ENCODE data around the gene ANKLE2.

The ANKLE2 gene

GRCh38 chr12:132747395-132747794 lies 14.2 kb downstream of the ANKLE2 start:
- TF ChIP-seq BHLHE40 (IDR thresholded peaks at IDR 0.05; ENCODE audit: borderline replicate concordance) (no peak), ELF4 (IDR thresholded peaks at IDR 0.05) (no peak), ZNF384 (IDR thresholded peaks at IDR 0.05) (no peak), NFRKB (IDR thresholded peaks at IDR 0.05) (no peak), L3MBTL2 (conservative IDR thresholded peaks at IDR 0.05) (no peak), FOXK2 (IDR thresholded peaks at IDR 0.05) (no peak), SUZ12 (IDR thresholded peaks at IDR 0.05) (no peak), FOXM1 (IDR thresholded peaks at IDR 0.05; ENCODE audit: borderline replicate concordance) (no peak), TARDBP (IDR thresholded peaks at IDR 0.05) (no peak), CTBP1 (IDR thresholded peaks at IDR 0.05; ENCODE audit: borderline replicate concordance) (no peak), SP1 (IDR thresholded peaks at IDR 0.05) (no peak), LEF1 (IDR thresholded peaks at IDR 0.05; ENCODE audit: borderline replicate concordance) (no peak), PKNOX1 (IDR thresholded peaks at IDR 0.05) (no peak), FOXA1 (IDR thresholded peaks at IDR 0.05) (no peak), ARNT (IDR thresholded peaks at IDR 0.05) (no peak)
- ChIA-PET CTCF (no interaction called here), POLR2A (no interaction called here)
- no peak for DNase-seq (ENCODE audit: extremely low spot score)

- ChIA-PET CTCF (no interaction called here), POLR2A (no interaction called here)
Observed at GRCh38 chr12:132746613-132747012, 15.0 kb downstream of the ANKLE2 start.

GRCh38 chr12:132743831-132744230 lies 17.8 kb downstream of the ANKLE2 start:
- CTCF ChIA-PET = interaction anchor here (0.6 kb wide), 1 partner anchor 69 kb away, joined by 3 read pairs; no protein-coding TSS in a partner anchor

More at GRCh38 chr12:132746613-132747012, 15.0 kb downstream of the ANKLE2 start:
- TF ChIP-seq ARNT (IDR thresholded peaks at IDR 0.05) (no peak), L3MBTL2 (conservative IDR thresholded peaks at IDR 0.05) (no peak), PKNOX1 (IDR thresholded peaks at IDR 0.05) (no peak), HDGF (IDR thresholded peaks at IDR 0.05; ENCODE audit: borderline replicate concordance) (no peak), FOXK2 (IDR thresholded peaks at IDR 0.05) (no peak), FOXM1 (IDR thresholded peaks at IDR 0.05; ENCODE audit: borderline replicate concordance) (no peak), ZNF384 (IDR thresholded peaks at IDR 0.05) (no peak), CTBP1 (IDR thresholded peaks at IDR 0.05; ENCODE audit: borderline replicate concordance) (no peak), SUZ12 (IDR thresholded peaks at IDR 0.05) (no peak), NFRKB (IDR thresholded peaks at IDR 0.05) (no peak), FOXA1 (IDR thresholded peaks at IDR 0.05) (no peak), TARDBP (IDR thresholded peaks at IDR 0.05) (no peak), ELF4 (IDR thresholded peaks at IDR 0.05) (no peak), BHLHE40 (IDR thresholded peaks at IDR 0.05; ENCODE audit: borderline replicate concordance) (no peak), LEF1 (IDR thresholded peaks at IDR 0.05; ENCODE audit: borderline replicate concordance) (no peak), SP1 (IDR thresholded peaks at IDR 0.05) (no peak)
- no peak for DNase-seq (ENCODE audit: extremely low spot score)

GRCh38 chr12:132741620-132742019 lies 20.0 kb downstream of the ANKLE2 start:
- ChIA-PET CTCF (interaction anchor here (1.1 kb wide), 1 partner anchor 17 kb away, joined by 3 read pairs; no protein-coding TSS in a partner anchor), POLR2A (interaction anchor here (1.2 kb wide), 1 partner anchor 11 kb away, joined by 3 read pairs; no protein-coding TSS in a partner anchor)
- TF ChIP-seq BHLHE40 (IDR thresholded peaks at IDR 0.05; ENCODE audit: borderline replicate concordance) (no peak), HDGF (IDR thresholded peaks at IDR 0.05; ENCODE audit: borderline replicate concordance) (no peak), CTBP1 (IDR thresholded peaks at IDR 0.05; ENCODE audit: borderline replicate concordance) (no peak), ELF4 (IDR thresholded peaks at IDR 0.05) (no peak), FOXA1 (IDR thresholded peaks at IDR 0.05) (no peak), NFRKB (IDR thresholded peaks at IDR 0.05) (no peak), SP1 (IDR thresholded peaks at IDR 0.05) (no peak), LEF1 (IDR thresholded peaks at IDR 0.05; ENCODE audit: borderline replicate concordance) (no peak), FOXK2 (IDR thresholded peaks at IDR 0.05) (no peak), ZNF384 (IDR thresholded peaks at IDR 0.05) (no peak), PKNOX1 (IDR thresholded peaks at IDR 0.05) (no peak), SUZ12 (IDR thresholded peaks at IDR 0.05) (no peak), TARDBP (IDR thresholded peaks at IDR 0.05) (no peak), ARNT (IDR thresholded peaks at IDR 0.05) (no peak), FOXM1 (IDR thresholded peaks at IDR 0.05; ENCODE audit: borderline replicate concordance) (no peak), L3MBTL2 (conservative IDR thresholded peaks at IDR 0.05) (no peak)
- no peak for DNase-seq (ENCODE audit: extremely low spot score)

More at GRCh38 chr12:132743831-132744230, 17.8 kb downstream of the ANKLE2 start:
- no peak for TF ChIP-seq PKNOX1 (IDR thresholded peaks at IDR 0.05)
- TF ChIP-seq SP1 (IDR thresholded peaks at IDR 0.05) = no peak
- no peak for TF ChIP-seq FOXK2 (IDR thresholded peaks at IDR 0.05)
- no peak for TF ChIP-seq FOXM1 (IDR thresholded peaks at IDR 0.05; ENCODE audit: borderline replicate concordance)
- no peak for TF ChIP-seq ELF4 (IDR thresholded peaks at IDR 0.05)
- no peak for TF ChIP-seq L3MBTL2 (conservative IDR thresholded peaks at IDR 0.05)
- TF ChIP-seq SUZ12 (IDR thresholded peaks at IDR 0.05) = no peak
- no peak for TF ChIP-seq ARNT (IDR thresholded peaks at IDR 0.05)
- TF ChIP-seq HDGF (IDR thresholded peaks at IDR 0.05; ENCODE audit: borderline replicate concordance) = no peak
- TF ChIP-seq BHLHE40 (IDR thresholded peaks at IDR 0.05; ENCODE audit: borderline replicate concordance) = no peak
- no peak for TF ChIP-seq CTBP1 (IDR thresholded peaks at IDR 0.05; ENCODE audit: borderline replicate concordance)
- no peak for TF ChIP-seq LEF1 (IDR thresholded peaks at IDR 0.05; ENCODE audit: borderline replicate concordance)
- no peak for DNase-seq (ENCODE audit: extremely low spot score)
- POLR2A ChIA-PET = no interaction called here

GRCh38 chr12:132740652-132741051 lies 21.0 kb downstream of the ANKLE2 start:
- no peak for TF ChIP-seq ELF4 (IDR thresholded peaks at IDR 0.05)
- no peak for TF ChIP-seq ZNF384 (IDR thresholded peaks at IDR 0.05)
- no peak for TF ChIP-seq PKNOX1 (IDR thresholded peaks at IDR 0.05)
- no peak for TF ChIP-seq FOXM1 (IDR thresholded peaks at IDR 0.05; ENCODE audit: borderline replicate concordance)
- no peak for TF ChIP-seq CTBP1 (IDR thresholded peaks at IDR 0.05; ENCODE audit: borderline replicate concordance)
- no peak for TF ChIP-seq BHLHE40 (IDR thresholded peaks at IDR 0.05; ENCODE audit: borderline replicate concordance)
- no peak for TF ChIP-seq SUZ12 (IDR thresholded peaks at IDR 0.05)
- no peak for DNase-seq (ENCODE audit: extremely low spot score)
- ChIA-PET CTCF (no interaction called here), POLR2A (interaction anchor here (0.7 to 1.2 kb wide), 2 partner anchors 10 to 31 kb away, joined by 3 read pairs; partner anchors contain the start of gene PGAM5)
